ENCODE measurements around the gene SCN2A.
"Not testable (repeated sequence)": the region's sequence is repeated elsewhere in the genome, so short reads cannot be mapped to it uniquely, and the experiment has no call there.

SCN2A gene

DNA sequence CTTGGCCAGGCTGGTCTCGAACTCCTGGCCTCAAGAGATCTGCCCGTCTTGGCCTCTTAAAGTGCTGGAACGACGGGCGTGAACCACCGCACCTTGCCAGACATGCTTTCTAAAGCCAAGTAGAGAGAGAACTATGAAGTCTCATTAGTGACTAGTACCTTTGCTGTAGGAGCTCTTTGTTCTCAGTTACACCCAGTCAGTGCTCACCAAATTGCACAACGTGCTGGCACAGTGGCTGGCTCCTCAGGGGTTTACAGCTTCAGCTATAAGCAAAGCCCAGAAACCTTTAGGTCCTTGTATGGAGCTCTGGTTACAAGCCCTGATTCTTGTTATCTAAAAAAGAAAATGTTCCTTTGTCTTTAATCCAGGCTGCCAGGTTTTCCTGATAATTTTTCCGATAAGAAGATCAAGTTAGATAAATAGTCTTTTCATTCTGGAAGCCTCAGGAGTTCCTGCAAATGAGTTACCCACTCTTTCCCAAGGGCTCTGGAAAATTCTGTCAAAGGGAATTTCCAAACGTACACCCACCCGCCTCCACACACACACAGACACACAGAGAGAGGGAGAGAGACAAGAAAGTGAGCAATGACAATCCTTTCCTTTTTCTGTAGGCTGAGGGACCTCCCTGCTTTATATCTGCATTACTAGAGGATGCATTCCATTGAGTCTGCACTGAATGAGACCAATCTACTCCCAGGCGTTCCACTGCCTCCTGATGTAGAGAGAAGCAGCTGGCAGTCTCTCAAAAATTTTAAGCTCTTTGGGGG lies 130.1 kb downstream of the SCN2A start:
- no peaks in the 10 kb centered on the region for H3K36me3 ChIP-seq (ENCODE audit: control insufficient read depth, insufficient read depth, low read length)
- no peak overlapping the region for H3K27ac ChIP-seq (ENCODE audit: low read depth, low read length)
- H3K4me3 ChIP-seq (ENCODE audit: low read length): no peak overlapping the region
- H3K4me1 ChIP-seq (ENCODE audit: control insufficient read depth, insufficient read depth, low read length): no peaks in the 10 kb centered on the region
- H3K27me3 ChIP-seq (ENCODE audit: control insufficient read depth, insufficient read depth, low read length): no peaks in the 10 kb centered on the region
- H3K9ac ChIP-seq (ENCODE audit: low read length): no peak overlapping the region

DNA sequence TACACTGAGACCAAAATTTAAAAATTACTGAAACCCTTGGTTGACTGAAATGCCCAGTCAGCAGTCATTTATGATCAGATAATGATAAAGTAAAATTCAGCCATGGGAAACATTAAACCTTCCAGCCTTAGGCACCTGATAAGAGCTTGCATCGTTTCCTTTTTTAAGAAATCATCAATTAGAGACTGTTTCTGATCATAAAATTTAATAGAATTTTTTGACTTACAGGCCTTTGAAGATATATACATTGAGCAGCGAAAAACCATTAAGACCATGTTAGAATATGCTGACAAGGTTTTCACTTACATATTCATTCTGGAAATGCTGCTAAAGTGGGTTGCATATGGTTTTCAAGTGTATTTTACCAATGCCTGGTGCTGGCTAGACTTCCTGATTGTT lies 130.7 kb downstream of the SCN2A start:
- H3K36me3 ChIP-seq (ENCODE audit: control insufficient read depth, insufficient read depth, low read length): no peaks in the 10 kb centered on the region
- H3K27me3 ChIP-seq (ENCODE audit: control insufficient read depth, insufficient read depth, low read length): no peaks in the 10 kb centered on the region
- no peak overlapping the region for H3K4me3 ChIP-seq (ENCODE audit: low read length)
- no peak overlapping the region for H3K9ac ChIP-seq (ENCODE audit: low read length)
- H3K27ac ChIP-seq (ENCODE audit: low read depth, low read length): no peak overlapping the region
- no peaks in the 10 kb centered on the region for H3K4me1 ChIP-seq (ENCODE audit: control insufficient read depth, insufficient read depth, low read length)

DNA sequence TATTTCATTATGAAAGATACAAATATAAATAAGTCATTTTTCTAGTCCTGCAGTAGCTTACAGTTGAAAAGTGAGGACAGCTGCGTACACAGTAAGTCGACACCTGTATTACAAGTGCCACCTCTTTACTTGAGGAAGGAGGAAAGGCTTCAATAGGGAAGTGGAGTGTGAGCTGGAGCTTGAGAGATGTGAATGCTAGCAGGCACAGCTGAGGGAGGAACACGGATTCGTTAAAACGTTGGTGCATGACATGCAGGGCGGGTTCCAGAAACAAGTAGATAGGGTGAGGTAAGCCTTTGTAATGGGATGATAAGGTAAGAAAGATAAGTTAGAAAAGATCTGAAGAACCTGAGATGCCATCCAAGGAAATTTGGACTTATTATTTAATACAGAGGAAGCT lies 132.1 kb downstream of the SCN2A start:
- no peak overlapping the region for H3K4me3 ChIP-seq (ENCODE audit: low read length)
- H3K27ac ChIP-seq (ENCODE audit: low read depth, low read length): no peak overlapping the region
- no peaks in the 10 kb centered on the region for H3K4me1 ChIP-seq (ENCODE audit: control insufficient read depth, insufficient read depth, low read length)
- no peaks in the 10 kb centered on the region for H3K36me3 ChIP-seq (ENCODE audit: control insufficient read depth, insufficient read depth, low read length)
- no peaks in the 10 kb centered on the region for H3K27me3 ChIP-seq (ENCODE audit: control insufficient read depth, insufficient read depth, low read length)
- H3K9ac ChIP-seq (ENCODE audit: low read length): no peak overlapping the region

DNA sequence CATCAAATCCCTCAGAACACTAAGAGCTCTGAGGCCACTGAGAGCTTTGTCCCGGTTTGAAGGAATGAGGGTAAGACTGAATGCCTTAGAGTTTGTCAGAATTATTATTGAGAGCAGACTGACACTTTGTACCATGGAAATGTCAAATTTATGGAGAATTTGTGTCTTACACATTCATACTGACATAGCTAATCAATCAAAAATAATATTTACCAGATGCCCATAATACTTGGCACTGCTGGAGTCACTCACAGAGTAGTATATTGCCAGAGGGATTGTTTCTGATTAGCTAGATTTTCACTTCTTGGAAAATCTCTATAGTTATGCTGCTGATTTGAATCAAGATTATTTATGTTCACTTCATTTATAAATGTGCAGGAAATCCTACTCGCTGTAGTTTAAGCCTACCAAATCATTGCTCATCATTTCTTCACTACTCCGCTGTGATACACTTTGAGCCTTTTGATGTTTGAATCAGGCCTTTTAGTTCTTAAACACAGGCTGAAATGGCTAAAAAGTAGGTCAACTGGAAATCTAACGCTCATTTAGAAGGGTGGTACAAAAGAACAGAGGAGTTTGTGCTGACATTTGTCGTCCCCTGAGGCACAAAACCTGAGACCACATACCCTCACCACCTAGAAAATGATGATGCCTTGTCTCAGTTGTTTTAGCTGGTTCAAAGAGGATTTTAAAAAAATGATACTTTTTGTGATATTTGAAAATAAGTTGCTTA lies 134.2 kb downstream of the SCN2A start:
- no peaks in the 10 kb centered on the region for H3K27me3 ChIP-seq (ENCODE audit: control insufficient read depth, insufficient read depth, low read length)
- H3K4me3 ChIP-seq (ENCODE audit: low read length): no peak overlapping the region
- H3K27ac ChIP-seq (ENCODE audit: low read depth, low read length): no peak overlapping the region
- no peaks in the 10 kb centered on the region for H3K36me3 ChIP-seq (ENCODE audit: control insufficient read depth, insufficient read depth, low read length)
- no peaks in the 10 kb centered on the region for H3K4me1 ChIP-seq (ENCODE audit: control insufficient read depth, insufficient read depth, low read length)
- H3K9ac ChIP-seq (ENCODE audit: low read length): no peak overlapping the region

- Histone ChIP-seq H3K4me3 (ENCODE audit: low read length) (no peak overlapping the region), H3K27me3 (ENCODE audit: control insufficient read depth, insufficient read depth, low read length) (no peaks in the 10 kb centered on the region), H3K4me1 (ENCODE audit: control insufficient read depth, insufficient read depth, low read length) (no peaks in the 10 kb centered on the region), H3K9ac (ENCODE audit: low read length) (no peak overlapping the region), H3K36me3 (ENCODE audit: control insufficient read depth, insufficient read depth, low read length) (no peaks in the 10 kb centered on the region), H3K27ac (ENCODE audit: low read depth, low read length) (no peak overlapping the region)
Measured at GRCh38 chr2:165376571-165376975, 137.4 kb downstream of the SCN2A start.

GRCh38 chr2:165382362-165382761 lies 143.1 kb downstream of the SCN2A start:
- Histone ChIP-seq H3K36me3 (ENCODE audit: control insufficient read depth, insufficient read depth, low read length) (no peaks in the 10 kb centered on the region), H3K4me3 (ENCODE audit: low read length) (no peak overlapping the region), H3K27me3 (ENCODE audit: control insufficient read depth, insufficient read depth, low read length) (no peaks in the 10 kb centered on the region), H3K4me1 (ENCODE audit: control insufficient read depth, insufficient read depth, low read length) (no peaks in the 10 kb centered on the region), H3K27ac (ENCODE audit: low read depth, low read length) (no peak overlapping the region), H3K9ac (ENCODE audit: low read length) (no peak overlapping the region)

DNA sequence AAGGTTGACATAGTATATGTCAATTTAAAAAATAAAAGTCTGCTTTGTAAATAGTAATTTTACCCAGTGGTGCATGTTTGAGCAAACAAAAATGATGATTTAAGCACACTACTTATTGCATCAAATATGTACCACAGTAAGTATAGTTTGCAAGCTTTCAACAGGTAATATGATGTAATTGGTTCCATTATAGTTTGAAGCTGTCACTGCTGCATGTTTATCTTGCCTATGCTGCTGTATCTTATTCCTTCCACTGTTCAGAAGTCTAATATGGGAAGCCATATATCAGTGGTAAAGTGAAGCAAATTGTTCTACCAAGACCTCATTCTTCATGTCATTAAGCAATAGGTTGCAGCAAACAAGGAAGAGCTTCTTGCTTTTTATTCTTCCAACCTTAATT lies 151.7 kb downstream of the SCN2A start:
- Histone ChIP-seq H3K9ac (ENCODE audit: low read length) (no peak overlapping the region), H3K27ac (ENCODE audit: low read depth, low read length) (no peak overlapping the region), H3K4me1 (ENCODE audit: control insufficient read depth, insufficient read depth, low read length) (no peaks in the 10 kb centered on the region), H3K27me3 (ENCODE audit: control insufficient read depth, insufficient read depth, low read length) (no peaks in the 10 kb centered on the region), H3K36me3 (ENCODE audit: control insufficient read depth, insufficient read depth, low read length) (no peaks in the 10 kb centered on the region), H3K4me3 (ENCODE audit: low read length) (no peak overlapping the region)

- H3K4me3 ChIP-seq (ENCODE audit: low read length): no peak overlapping the region
- no peaks in the 10 kb centered on the region for H3K36me3 ChIP-seq (ENCODE audit: control insufficient read depth, insufficient read depth, low read length)
- no peak overlapping the region for H3K9ac ChIP-seq (ENCODE audit: low read length)
- H3K27ac ChIP-seq (ENCODE audit: low read depth, low read length): no peak overlapping the region
- H3K27me3 ChIP-seq (ENCODE audit: control insufficient read depth, insufficient read depth, low read length): no peaks in the 10 kb centered on the region
- no peaks in the 10 kb centered on the region for H3K4me1 ChIP-seq (ENCODE audit: control insufficient read depth, insufficient read depth, low read length)
Measured at GRCh38 chr2:165391791-165392190, 152.6 kb downstream of the SCN2A start.

GRCh38 chr2:165398603-165399002 lies 159.4 kb downstream of the SCN2A start:
- not testable (repeated sequence) for H3K9ac ChIP-seq (ENCODE audit: low read length); H3K27ac ChIP-seq (ENCODE audit: low read depth, low read length); H3K4me1 ChIP-seq (ENCODE audit: control insufficient read depth, insufficient read depth, low read length); H3K36me3 ChIP-seq (ENCODE audit: control insufficient read depth, insufficient read depth, low read length); H3K27me3 ChIP-seq (ENCODE audit: control insufficient read depth, insufficient read depth, low read length); H3K4me3 ChIP-seq (ENCODE audit: low read length)

GRCh38 chr2:165401285-165401852 lies 162.2 kb downstream of the SCN2A start:
- Histone ChIP-seq H3K4me3 (ENCODE audit: low read length) (no peak overlapping the region), H3K27ac (ENCODE audit: low read depth, low read length) (no peak overlapping the region), H3K4me1 (ENCODE audit: control insufficient read depth, insufficient read depth, low read length) (no peaks in the 10 kb centered on the region), H3K36me3 (ENCODE audit: control insufficient read depth, insufficient read depth, low read length) (no peaks in the 10 kb centered on the region), H3K27me3 (ENCODE audit: control insufficient read depth, insufficient read depth, low read length) (no peaks in the 10 kb centered on the region), H3K9ac (ENCODE audit: low read length) (no peak overlapping the region)

GRCh38 chr2:165402162-165402561 lies 162.9 kb downstream of the SCN2A start:
- H3K27ac ChIP-seq (ENCODE audit: low read depth, low read length): no peak overlapping the region
- H3K27me3 ChIP-seq (ENCODE audit: control insufficient read depth, insufficient read depth, low read length): no peaks in the 10 kb centered on the region
- no peaks in the 10 kb centered on the region for H3K36me3 ChIP-seq (ENCODE audit: control insufficient read depth, insufficient read depth, low read length)
- H3K4me1 ChIP-seq (ENCODE audit: control insufficient read depth, insufficient read depth, low read length): no peaks in the 10 kb centered on the region
- no peak overlapping the region for H3K9ac ChIP-seq (ENCODE audit: low read length)
- H3K4me3 ChIP-seq (ENCODE audit: low read length): no peak overlapping the region

DNA sequence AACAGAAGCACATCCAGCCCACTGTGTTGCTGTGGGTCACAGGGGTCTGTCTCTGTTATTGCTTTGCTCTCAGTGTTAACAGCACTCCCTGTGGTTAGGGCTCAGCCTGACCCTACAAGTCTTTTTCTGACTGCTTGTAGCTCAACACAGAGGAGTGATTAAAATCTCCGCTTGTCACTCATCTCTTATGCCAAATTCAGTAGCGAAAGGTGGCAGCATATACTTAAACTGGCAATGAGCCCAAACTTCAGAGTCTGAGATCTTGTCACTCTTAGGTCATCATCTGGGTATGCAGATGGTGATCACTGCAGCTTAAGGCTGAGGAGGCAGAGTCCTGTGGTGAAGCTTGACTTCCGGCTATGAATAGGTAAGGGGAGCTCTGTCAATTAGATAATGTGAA lies 167.0 kb downstream of the SCN2A start:
- Histone ChIP-seq H3K36me3 (ENCODE audit: control insufficient read depth, insufficient read depth, low read length) (no peaks in the 10 kb centered on the region), H3K9ac (ENCODE audit: low read length) (no peak overlapping the region), H3K27ac (ENCODE audit: low read depth, low read length) (no peak overlapping the region), H3K4me1 (ENCODE audit: control insufficient read depth, insufficient read depth, low read length) (no peaks in the 10 kb centered on the region), H3K27me3 (ENCODE audit: control insufficient read depth, insufficient read depth, low read length) (no peaks in the 10 kb centered on the region), H3K4me3 (ENCODE audit: low read length) (no peak overlapping the region)
